NCI-H1105 treated with DMSO at 0.1 percent for 48 hours (cell line): Measurements from ENCODE around the gene MKRN2OS.

Source experiments
- DNase-seq: peaks from one replicate; lab custom pipeline; 2025; lab: John Stamatoyannopoulos, UW

The MKRN2OS gene

GRCh38 chr3:12513694-12514446 lies 31.4 kb downstream of the MKRN2OS start:
- DNase-seq: no peak

GRCh38 chr3:12512534-12513118 lies 32.7 kb downstream of the MKRN2OS start:
- no peak for DNase-seq

- DNase-seq: no peak
Measured at GRCh38 chr3:12509466-12509865, 35.8 kb downstream of the MKRN2OS start.

GRCh38 chr3:12508291-12508700 lies 37.0 kb downstream of the MKRN2OS start:
- no peak for DNase-seq

GRCh38 chr3:12507591-12508281 lies 37.6 kb downstream of the MKRN2OS start:
- no peak for DNase-seq

GRCh38 chr3:12506201-12506709 lies 39.0 kb downstream of the MKRN2OS start:
- no peak for DNase-seq

- no peak for DNase-seq
Measured at GRCh38 chr3:12503126-12503957, 42.0 kb downstream of the MKRN2OS start.

GRCh38 chr3:12501360-12502020 lies 43.8 kb downstream of the MKRN2OS start:
- DNase-seq: no peak

GRCh38 chr3:12499474-12499873 lies 45.8 kb downstream of the MKRN2OS start:
- DNase-seq: no peak

- DNase-seq: no peak
Measured at GRCh38 chr3:12496453-12496761, 48.9 kb downstream of the MKRN2OS start.

GRCh38 chr3:12495749-12496452 lies 49.4 kb downstream of the MKRN2OS start:
- no peak for DNase-seq

- no peak for DNase-seq
Measured at GRCh38 chr3:12490547-12490946, 54.8 kb downstream of the MKRN2OS start.

GRCh38 chr3:12489832-12490231 lies 55.5 kb downstream of the MKRN2OS start:
- DNase-seq: no peak
